Measurements from ENCODE around the gene SGCA.

DNA sequence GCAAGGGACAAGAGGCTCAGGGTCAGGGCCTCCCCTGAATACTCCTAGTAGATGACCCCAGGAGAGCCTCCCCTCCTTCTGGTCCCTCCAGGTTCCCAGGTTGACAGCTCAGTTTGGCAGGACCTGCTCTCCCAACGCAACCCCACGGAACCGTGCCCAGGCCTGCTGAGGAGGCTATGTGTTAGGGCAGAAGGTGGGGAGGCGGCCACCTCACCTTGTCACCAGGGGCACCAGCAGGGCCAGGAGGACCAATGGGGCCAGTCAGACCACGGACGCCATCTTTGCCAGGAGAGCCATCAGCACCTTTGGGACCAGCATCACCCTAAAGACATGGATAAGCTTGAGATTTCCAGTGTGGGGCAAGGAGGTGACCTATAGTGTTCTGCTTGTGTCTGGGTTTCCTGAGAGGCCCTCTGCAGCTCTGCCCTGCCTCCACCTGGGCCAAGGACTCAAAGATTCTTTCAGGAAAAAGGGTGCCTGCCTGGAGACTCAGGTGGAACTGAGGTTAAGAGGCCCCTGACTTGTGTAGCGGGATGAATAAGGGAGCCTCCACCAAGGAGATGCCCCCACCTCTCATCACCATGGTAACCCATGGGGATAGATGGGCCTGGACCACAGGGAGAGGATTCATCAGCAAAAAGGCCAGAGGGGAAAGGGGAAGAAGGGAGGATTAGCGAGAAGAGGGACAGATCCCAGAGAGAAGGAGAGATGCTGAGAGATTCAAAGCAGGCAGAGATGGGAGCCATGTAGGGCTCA, 25.0 kb downstream of the SGCA start:
- TF ChIP-seq NANOG (IDR thresholded peaks at IDR 0.05; ENCODE audit: insufficient read depth, low read depth, low read length, poor library complexity, severe bottlenecking): no peak
- TF ChIP-seq, protein P1, sequence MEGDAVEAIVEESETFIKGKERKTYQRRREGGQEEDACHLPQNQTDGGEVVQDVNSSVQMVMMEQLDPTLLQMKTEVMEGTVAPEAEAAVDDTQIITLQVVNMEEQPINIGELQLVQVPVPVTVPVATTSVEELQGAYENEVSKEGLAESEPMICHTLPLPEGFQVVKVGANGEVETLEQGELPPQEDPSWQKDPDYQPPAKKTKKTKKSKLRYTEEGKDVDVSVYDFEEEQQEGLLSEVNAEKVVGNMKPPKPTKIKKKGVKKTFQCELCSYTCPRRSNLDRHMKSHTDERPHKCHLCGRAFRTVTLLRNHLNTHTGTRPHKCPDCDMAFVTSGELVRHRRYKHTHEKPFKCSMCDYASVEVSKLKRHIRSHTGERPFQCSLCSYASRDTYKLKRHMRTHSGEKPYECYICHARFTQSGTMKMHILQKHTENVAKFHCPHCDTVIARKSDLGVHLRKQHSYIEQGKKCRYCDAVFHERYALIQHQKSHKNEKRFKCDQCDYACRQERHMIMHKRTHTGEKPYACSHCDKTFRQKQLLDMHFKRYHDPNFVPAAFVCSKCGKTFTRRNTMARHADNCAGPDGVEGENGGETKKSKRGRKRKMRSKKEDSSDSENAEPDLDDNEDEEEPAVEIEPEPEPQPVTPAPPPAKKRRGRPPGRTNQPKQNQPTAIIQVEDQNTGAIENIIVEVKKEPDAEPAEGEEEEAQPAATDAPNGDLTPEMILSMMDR (IDR thresholded peaks at IDR 0.05; ENCODE audit: control extremely low read depth in 1 of 3, insufficient read depth in 1 of 3, low read depth in 1 of 3, low read length in 3 of 3): no peak
- no peak for TF ChIP-seq E2F6 (IDR thresholded peaks at IDR 0.05)
- TF ChIP-seq EP300 (IDR thresholded peaks at IDR 0.05; ENCODE audit: borderline replicate concordance in 1 of 2, low read depth in 2 of 2, low read length in 2 of 2): no peak
- TF ChIP-seq CHD2 (IDR thresholded peaks at IDR 0.05; ENCODE audit: low read length): no peak
- TF ChIP-seq SP1 (IDR thresholded peaks at IDR 0.05; ENCODE audit: low read depth, low read length): no peak
- TF ChIP-seq, protein P2, sequence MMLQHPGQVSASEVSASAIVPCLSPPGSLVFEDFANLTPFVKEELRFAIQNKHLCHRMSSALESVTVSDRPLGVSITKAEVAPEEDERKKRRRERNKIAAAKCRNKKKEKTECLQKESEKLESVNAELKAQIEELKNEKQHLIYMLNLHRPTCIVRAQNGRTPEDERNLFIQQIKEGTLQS (IDR thresholded peaks at IDR 0.05; ENCODE audit: insufficient read depth, low read depth, low read length): no peak
- TF ChIP-seq POLR2A (IDR thresholded peaks at IDR 0.05; ENCODE audit: control extremely low read depth in 1 of 2, low read depth in 2 of 2, low read length in 2 of 2): no peak
